RWPE1 (cell line): ENCODE results near the gene MEGF6.
A peak's percentile ranks its signal among the peaks of the same experiment; 100 is the strongest.

Experiments
- CTCF ChIA-PET: fragments of 350-600 bp; sonication (Branson Sonifier 250); formaldehyde crosslinking; extraction: SDS; loops from one replicate; lab custom pipeline; 2021; lab: Yijun Ruan, JAX
- POLR2A ChIA-PET: fragments of 400-600 bp; formaldehyde crosslinking; extraction: SDS; loops from one replicate; lab custom pipeline; 2020; ENCODE audit warnings: antibody characterized with exemption; ENCODE audit not compliant: low non-redundant PET; lab: Yijun Ruan, JAX
- DNase-seq: peaks from one replicate; pipeline ENCODE4 v3.0.0; 2012; ENCODE audit warnings: low spot score
- H3K27ac ChIP-seq: fragments of 450-650 bp; 2 replicates; pipeline ENCODE4 v1.5.1; 2017
- TF ChIP-seq, protein P1 (sequence below): fragments of 450-650 bp; conservative IDR thresholded peaks from 2 replicates; pipeline ENCODE4 v1.5.1; 2017; ENCODE audit warnings: low read depth, mild to moderate bottlenecking

MEGF6 gene

DNA sequence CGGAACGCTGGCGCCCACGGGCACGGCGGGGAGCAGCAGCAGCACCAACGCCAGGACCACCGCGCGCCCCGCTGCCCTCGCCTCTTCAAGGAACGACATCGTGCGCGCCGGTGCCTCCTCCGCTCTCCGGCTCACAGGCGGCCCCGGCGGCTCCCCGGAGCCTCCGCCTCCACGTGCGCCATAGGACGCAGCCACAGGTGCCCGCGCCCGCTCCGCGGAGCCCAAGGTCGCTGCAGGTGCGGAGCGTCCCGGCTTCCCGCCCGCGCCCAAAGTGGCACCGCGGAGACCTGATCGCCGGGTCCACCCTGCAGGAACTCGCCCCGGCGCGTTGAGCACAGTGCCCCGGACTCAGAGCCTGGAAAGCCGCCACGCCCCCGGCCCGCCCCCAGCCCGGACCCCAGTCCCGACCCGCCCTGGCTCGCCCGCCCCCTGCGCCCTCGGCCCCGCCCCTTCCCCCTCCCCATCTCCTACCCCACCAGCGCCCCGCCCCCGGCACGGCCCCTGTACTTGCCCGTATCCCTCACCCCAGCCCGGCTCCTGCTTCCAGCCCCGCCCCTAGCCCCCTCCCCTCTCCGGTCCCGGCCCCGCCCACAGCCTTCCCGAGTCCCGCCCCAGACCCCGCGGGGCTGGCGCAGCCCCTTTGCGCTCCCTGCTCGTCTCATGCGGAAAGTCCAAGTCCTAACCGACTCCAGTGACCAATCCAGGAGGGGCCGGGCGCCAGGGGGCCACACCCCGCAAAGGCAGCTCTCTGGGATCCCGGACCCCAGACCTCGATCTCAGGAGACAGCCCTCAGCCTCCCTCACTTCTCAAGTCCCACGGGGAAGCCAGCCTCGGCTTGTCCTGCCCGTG, at the start of gene MEGF6:
TSS of gene MEGF6 (minus strand) at position 339 of the 850 bp plus-strand sequence. CDS start at position 99, 240 bp downstream.
- peak; percentile 69 for DNase-seq
- CTCF ChIA-PET = no interaction called here
- TF ChIP-seq, protein P1, sequence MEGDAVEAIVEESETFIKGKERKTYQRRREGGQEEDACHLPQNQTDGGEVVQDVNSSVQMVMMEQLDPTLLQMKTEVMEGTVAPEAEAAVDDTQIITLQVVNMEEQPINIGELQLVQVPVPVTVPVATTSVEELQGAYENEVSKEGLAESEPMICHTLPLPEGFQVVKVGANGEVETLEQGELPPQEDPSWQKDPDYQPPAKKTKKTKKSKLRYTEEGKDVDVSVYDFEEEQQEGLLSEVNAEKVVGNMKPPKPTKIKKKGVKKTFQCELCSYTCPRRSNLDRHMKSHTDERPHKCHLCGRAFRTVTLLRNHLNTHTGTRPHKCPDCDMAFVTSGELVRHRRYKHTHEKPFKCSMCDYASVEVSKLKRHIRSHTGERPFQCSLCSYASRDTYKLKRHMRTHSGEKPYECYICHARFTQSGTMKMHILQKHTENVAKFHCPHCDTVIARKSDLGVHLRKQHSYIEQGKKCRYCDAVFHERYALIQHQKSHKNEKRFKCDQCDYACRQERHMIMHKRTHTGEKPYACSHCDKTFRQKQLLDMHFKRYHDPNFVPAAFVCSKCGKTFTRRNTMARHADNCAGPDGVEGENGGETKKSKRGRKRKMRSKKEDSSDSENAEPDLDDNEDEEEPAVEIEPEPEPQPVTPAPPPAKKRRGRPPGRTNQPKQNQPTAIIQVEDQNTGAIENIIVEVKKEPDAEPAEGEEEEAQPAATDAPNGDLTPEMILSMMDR = no peak
- POLR2A ChIA-PET = no interaction called here
- no peak within 1 kb of the TSS for H3K27ac ChIP-seq

DNA sequence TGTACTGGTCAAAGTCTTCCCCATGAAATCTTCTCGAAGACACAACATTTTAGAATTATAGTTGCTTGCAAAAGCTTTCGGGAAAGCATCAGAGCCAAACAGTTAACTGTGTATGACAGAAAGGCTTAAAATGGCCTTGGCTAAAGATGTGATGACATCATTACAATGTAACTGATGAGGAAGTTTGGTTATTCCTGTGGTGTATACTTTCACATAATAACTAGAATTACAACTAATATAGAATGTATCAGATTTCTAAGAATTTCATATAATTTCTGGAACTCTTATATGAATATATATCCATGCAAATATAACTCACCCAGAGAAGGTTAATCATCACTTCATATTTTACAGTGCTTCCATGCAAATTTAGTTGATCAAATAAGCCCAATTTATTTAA, 49.4 kb upstream of the MEGF6 start:
- no peak for DNase-seq
- ChIA-PET POLR2A (interaction anchor here (0.5 kb wide), 1 partner anchor 57 kb away, joined by 3 read pairs; no protein-coding TSS in a partner anchor), CTCF (no interaction called here)
- TF ChIP-seq, protein P1 = no peak
- no peak overlapping the region for H3K27ac ChIP-seq

- no peak overlapping the region for H3K27ac ChIP-seq
- CTCF ChIA-PET = no interaction called here
- DNase-seq = no peak
- TF ChIP-seq, protein P1 = no peak
- POLR2A ChIA-PET = no interaction called here
Measured at GRCh38 chr1:3659093-3659492, 47.8 kb upstream of the MEGF6 start.

DNA sequence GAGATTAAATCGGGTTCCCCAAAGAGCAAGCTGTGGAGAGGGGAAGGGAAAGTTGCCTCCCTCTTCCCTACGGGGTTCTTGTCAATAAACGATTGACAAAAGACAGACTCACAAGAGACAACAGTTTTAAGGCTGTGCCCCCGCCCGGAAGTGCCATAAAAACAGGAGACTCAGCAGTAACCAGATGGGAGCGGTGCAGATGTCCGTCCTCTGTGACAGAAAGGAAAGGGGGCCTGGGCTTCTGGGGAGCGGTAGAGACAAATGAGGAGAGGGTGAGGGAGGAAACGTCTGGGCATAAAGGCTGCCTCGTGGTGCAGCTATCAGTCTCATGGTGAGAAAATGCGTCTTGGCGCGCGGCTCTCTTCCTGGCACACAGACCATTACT, 46.9 kb upstream of the MEGF6 start:
- CTCF ChIA-PET = interaction anchor here (0.6 kb wide), 1 partner anchor 196 kb away, joined by 5 read pairs; no protein-coding TSS in a partner anchor
- DNase-seq = no peak
- H3K27ac ChIP-seq = no peak overlapping the region
- TF ChIP-seq, protein P1 = no peak
- POLR2A ChIA-PET = no interaction called here

- CTCF ChIA-PET = interaction anchor here (0.6 kb wide), 1 partner anchor 196 kb away, joined by 5 read pairs; no protein-coding TSS in a partner anchor
- POLR2A ChIA-PET = no interaction called here
Measured at GRCh38 chr1:3657578-3658230, 46.4 kb upstream of the MEGF6 start.

GRCh38 chr1:3657096-3657475, 45.8 kb upstream of the MEGF6 start:
- TF ChIP-seq, protein P1 = no peak
- no peak overlapping the region for H3K27ac ChIP-seq
- no peak for DNase-seq
- ChIA-PET CTCF (no interaction called here), POLR2A (no interaction called here)

More at GRCh38 chr1:3657578-3658230, 46.4 kb upstream of the MEGF6 start:
- DNase-seq = no peak
- TF ChIP-seq, protein P1 = no peak
- H3K27ac ChIP-seq = no peak overlapping the region
